GM19025 (cell line): Measurements from ENCODE around the gene LGALSL.

ENCODE experiments used
- ATAC-seq: cut with Tn5 transposase; IDR thresholded peaks from one replicate; pipeline ENCODE4 v1.9.1; 2021; ENCODE audit warnings: mild to moderate bottlenecking, low read depth, moderate library complexity; ENCODE audit not compliant: unreplicated experiment

The LGALSL gene

GRCh38 chr2:64453770-64454385 is at the start of gene LGALSL:
LGALSL (plus strand) TSS chr2:64454162; CDS start chr2:64454546, 384 bp downstream.
- peak; percentile 66 for ATAC-seq

DNA sequence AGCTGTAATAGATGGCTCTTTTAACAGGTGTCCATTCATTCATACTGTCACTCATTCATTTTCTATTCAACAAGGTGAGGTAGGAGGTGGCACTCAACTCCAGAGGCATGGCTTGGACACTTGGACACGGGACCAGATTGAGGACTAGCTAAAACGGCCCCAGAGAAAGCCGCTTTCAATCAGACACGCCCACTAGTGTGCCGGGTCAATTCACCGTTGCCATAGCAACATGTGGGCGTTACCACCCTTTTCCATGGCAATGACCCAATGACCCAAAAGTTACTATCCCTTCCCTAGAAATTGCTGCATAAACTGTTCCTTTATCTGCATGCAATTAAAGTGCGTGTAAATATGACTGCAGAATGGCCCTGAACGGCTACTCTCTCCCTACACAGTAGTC is 49.2 kb upstream of the LGALSL start:
- ATAC-seq, result no peak

DNA sequence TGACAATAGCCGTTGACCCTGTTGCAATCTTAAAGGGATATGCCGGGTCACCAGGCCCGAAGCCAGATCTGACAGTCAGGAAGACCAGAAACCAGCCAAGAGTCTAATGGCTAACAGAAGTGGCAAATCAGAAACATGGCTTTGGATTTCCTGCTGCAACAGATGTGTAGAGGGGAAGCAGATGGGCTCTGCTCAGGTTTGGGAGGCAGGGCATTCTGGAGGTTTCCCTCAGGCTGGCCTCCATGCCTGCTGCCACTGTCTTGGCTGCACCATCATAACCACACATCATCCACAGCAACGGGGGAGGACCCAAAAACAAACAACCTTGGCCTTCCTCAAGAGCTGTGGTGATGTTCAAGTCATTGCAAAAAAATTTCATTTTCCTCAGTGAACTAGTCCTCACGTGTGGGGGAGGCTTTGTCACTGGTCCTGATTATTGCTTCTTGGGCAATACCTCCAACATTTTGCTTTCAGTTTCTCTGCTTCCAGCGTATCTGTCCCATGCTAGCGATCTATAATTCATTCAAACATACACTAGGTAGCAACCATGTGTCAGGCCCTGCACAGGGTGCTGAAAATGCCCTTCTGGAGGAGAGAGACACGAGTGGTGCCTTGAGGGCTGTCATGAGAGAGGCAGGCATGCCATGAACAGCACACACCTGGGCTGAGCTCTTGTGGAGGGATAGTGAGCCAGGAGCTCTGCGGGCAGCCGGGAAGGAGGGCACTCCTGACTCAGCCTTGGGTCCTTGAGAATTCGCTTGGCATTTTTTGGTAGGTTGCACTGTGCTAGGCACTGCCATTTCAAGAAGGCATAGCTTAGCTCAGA is 48.2 kb upstream of the LGALSL start:
- ATAC-seq, result no peak

DNA sequence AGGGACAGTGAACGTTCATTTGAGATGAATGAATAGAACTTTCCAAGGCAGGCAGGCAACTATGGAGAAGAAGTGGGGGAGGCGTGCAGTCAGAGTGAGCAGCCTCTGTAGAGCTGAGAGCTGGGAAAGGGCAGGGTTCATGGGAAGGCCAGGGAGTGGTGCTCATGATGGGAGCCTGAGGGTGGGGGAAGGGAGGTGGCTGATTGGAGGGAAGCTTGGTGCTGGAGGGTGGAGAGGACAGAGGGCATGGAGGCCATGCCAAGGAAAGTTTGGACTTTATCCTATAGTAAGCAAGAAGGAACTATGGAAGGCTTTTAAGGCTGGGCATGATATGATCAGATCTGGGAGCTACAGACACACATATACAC is 47.6 kb upstream of the LGALSL start:
- ATAC-seq, result no peak

DNA sequence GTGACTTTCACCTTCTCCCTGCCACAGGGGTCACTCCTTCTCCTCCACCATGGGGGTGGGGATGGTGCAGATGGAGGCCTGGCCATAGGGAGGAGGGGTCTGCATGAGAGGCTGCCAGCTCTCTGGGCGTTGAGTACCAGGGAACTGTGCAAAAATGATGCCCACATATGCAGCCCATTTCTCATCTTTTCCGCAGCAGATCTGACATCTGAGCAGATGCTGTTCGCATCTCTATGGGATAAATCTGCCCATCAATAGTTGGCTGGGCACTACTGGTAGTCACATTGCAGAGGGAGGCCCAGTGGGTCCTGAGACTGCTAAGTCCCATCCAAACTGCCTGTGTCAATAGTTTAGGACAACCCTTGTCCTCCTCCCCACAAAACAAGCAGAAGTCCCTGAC is 45.9 kb upstream of the LGALSL start:
- no peak for ATAC-seq

GRCh38 chr2:64410671-64411070 is 43.3 kb upstream of the LGALSL start:
- no peak for ATAC-seq

GRCh38 chr2:64412671-64413070 is 41.3 kb upstream of the LGALSL start:
- no peak for ATAC-seq

DNA sequence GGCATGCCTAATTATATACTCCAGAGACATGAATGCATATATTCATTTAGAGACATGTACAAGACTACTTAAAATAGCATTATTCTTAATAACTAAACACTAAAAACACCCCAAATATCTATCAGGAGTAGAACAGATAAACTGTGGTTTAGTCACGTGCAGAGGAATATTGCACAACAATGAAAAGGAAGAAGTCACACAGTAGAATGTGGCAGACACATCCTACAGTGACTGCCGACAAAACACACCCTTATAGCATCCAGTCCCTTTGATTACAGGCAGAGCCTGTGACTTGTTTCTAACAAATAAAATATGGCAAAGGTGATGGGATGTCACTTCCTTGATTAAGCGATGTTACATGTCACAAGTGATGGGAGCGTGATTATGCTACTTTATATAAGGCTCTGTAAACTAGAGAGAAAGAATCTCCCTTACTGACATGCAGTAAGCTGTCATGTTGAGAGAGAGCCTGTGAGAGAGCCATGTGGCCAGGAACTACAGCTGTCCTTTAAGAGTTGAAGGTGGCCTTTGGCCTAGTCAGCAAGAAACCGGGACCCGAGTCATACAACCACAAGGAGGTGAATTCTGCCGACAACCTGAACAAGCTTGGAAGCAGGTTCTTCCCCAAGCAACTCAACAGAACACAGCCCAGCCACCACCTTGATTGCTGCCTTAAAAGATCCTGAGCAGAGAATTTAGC is 39.1 kb upstream of the LGALSL start:
- ATAC-seq, result no peak

- no peak for ATAC-seq
These were observed 36.3 kb upstream of the LGALSL start for GRCh38 chr2:64417624-64418023.

GRCh38 chr2:64419596-64420165 is 34.3 kb upstream of the LGALSL start:
- ATAC-seq, result no peak

DNA sequence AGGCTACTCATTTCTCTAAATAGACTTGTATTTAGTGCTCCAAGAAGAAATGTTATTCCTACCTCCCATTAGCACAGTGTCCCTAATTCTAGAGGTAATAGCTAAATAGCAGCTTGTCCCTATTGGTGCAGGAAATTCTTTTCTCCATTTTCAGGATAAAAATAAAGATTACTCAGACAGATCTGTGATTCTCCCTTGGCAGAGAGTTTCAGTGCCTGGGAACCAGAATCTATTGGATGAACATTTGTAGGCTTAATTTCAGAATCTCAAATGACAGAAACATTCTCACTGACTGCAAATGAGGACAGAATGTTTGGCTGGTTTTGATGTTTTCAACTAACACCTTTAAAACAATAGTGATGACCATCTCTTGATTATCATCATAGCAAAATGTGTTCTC is 33.3 kb upstream of the LGALSL start:
- no peak for ATAC-seq

DNA sequence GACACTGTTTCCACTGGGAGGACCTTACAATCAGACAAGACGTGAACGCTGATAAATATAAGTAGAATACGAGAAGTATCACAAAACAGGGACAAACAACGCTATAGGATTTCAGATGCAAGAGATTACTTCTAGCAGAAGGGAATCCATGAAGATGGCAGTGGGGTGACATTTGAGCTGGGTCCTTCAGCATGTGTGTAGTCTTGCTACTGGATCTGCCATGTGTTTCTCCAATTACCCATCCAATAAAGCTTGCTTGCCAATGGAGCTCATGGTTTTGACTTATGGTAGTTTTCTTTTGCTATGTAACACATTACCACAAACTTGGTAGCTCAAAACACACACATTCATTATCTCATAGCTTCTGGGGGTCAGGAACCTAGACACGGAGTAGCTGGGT is 32.8 kb upstream of the LGALSL start:
- ATAC-seq, result no peak

- no peak for ATAC-seq
These were observed 31.5 kb upstream of the LGALSL start for GRCh38 chr2:64422466-64422865.

DNA sequence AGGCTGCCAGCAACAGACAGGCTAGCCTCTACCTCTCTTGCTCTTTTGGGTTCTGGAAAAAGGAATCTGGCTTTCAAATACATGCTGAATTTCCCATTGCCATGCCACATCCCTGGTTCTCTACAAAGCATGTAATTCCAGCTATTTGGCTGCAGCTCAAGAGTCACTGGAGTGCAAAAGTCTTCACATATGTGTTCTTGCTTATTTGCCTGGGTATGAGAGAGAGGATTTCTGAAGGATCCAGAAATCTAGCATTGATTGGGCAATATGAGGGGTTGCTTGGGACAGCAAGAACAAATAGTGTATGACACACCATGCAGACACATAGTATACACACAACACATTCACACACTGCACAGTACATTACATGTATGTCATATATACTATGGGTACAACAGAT is 30.7 kb upstream of the LGALSL start:
- no peak for ATAC-seq

GRCh38 chr2:64424416-64424987 is 29.5 kb upstream of the LGALSL start:
- no peak for ATAC-seq

GRCh38 chr2:64426183-64426952 is 27.6 kb upstream of the LGALSL start:
- ATAC-seq, result no peak

DNA sequence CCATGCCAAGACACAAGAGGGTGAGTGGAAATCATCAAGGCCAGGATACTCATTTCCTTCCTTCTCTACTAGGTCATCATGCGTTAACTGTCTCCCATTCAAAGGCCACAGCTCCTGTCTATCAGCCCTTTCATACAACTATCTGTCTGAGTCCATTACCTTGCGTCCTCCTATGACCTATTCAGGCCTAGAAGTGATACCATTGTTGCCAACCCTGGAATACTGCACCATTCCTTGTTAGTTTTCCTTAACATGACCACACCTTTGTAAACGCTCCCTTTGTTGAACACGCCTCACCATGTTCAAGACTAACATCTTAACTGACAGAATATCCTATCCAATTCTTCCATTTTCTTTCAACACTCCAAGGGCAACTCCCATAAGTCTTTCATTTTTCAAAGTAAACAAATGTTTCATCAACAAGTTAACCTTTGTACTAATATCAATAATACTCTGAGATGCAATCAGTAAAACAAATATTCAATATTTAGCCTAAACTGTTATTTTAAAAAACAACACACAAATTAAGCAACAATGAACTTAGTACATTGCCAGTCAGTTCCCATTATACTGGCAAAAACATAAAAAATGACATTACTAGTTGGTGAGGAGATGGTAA is 19.8 kb upstream of the LGALSL start:
- ATAC-seq, result no peak

DNA sequence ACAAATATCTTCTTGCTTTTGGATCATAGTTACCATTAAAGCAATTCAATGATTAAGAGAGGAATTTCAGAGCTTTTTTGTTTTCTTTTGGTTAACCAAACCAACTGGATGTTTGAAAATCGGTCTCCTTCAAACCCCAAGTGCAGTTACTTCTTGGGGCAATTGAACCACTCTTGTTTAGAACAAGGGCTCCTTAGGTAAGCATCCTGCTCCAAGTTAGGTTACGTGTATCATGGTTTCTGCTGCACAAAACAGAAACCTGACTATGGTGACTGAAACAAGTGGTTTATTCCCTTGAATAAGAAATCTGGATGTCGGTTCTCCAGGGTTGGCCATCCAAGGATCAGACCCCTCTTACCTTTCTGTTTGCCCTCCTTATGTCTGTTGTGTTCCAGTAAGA is 16.1 kb upstream of the LGALSL start:
- no peak for ATAC-seq

DNA sequence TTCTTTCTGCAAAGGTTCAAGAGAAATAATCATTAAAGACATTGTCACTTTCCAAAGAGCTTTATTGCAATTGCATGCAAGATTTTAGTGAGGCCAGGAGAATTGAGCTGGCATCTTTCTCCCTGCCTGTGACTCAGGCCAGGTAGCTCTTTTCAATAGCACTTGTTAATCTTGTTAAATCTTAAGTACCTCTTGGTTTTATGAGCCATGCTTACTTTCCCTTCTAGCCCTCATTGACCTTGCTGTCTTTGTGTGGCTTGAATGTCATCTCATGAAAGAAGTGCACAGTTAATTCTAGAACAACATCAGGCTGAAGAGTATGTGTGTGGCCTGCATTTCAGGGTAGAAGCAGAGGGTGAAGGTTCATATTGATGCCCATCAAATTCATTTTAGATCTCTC is 14.8 kb upstream of the LGALSL start:
- no peak for ATAC-seq

GRCh38 chr2:64440843-64441242 is 13.1 kb upstream of the LGALSL start:
- no peak for ATAC-seq
